GM12875 (cell line): ENCODE results near the gene SNED1.

ENCODE experiments used
- H3K4me3 ChIP-seq: one replicate; pipeline ENCODE4 v1.5.1; 2011; ENCODE audit warnings: low read depth, low read length, control low read depth
- CTCF ChIP-seq: IDR thresholded peaks from 2 replicates; pipeline ENCODE4 v1.5.1; 2011; ENCODE audit warnings: low read depth, mild to moderate bottlenecking, control low read depth, inconsistent platforms, low read length, moderate library complexity, borderline replicate concordance; ENCODE audit not compliant: insufficient read depth

SNED1 gene

GRCh38 chr2:241118737-241119505 lies 120.5 kb downstream of the SNED1 start:
- no peak for TF ChIP-seq CTCF
- H3K4me3 ChIP-seq: no peak overlapping the region

DNA sequence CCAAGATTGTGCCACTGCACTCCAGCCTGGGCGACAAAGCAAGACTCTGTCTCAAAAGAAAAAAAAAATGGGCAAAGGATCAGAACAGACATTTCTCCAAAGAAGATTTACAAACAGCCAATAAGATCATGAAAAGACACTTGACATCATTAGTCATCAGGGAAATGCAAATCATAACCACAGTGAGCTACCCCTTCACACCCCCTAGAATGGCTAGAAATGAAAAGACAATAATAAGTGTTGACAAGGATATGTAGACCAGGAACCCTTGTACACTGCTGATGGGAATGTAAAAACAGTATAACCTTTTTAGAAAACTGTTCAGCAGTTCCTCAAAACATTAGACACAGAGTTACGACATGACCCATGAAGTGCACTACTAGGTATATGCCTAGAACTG lies 122.0 kb downstream of the SNED1 start:
- TF ChIP-seq CTCF: no peak
- H3K4me3 ChIP-seq: no peak overlapping the region

DNA sequence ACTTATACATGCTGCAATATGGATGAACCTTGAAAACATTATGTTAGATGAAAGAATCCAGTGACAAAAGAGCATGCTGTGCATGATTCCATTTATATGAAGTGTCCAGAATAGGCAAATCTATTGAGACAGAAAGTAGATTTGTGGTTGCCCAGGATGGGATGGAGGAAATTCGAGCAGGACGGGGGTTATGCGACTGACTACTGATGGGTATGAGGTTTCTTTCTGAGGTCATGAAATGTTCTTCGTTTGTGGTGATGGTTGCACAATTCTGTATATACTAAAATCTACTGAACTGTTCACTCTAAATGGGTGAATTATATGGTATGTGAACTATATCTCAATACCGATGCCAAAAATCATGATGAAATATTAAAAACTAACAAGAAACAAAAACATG lies 122.6 kb downstream of the SNED1 start:
- no peak overlapping the region for H3K4me3 ChIP-seq
- no peak for TF ChIP-seq CTCF

- H3K4me3 ChIP-seq: no peak overlapping the region
Measured at GRCh38 chr2:241122376-241123002, 124.1 kb downstream of the SNED1 start.

GRCh38 chr2:241123816-241124536 lies 125.6 kb downstream of the SNED1 start:
- no peak for TF ChIP-seq CTCF

More at GRCh38 chr2:241122376-241123002, 124.1 kb downstream of the SNED1 start:
- TF ChIP-seq CTCF: no peak

GRCh38 chr2:241125626-241126025 lies 127.2 kb downstream of the SNED1 start:
- no peak overlapping the region for H3K4me3 ChIP-seq
- no peak for TF ChIP-seq CTCF

More at GRCh38 chr2:241123816-241124536, 125.6 kb downstream of the SNED1 start:
- no peak overlapping the region for H3K4me3 ChIP-seq
